WERI-Rb-1 (cell line): ENCODE measurements around the gene RAB40A.
"Not testable (repeated sequence)": the region's sequence is repeated elsewhere in the genome, so short reads cannot be mapped to it uniquely, and the experiment has no call there.

ENCODE experiments used
- DNase-seq: peaks from one replicate; pipeline ENCODE4 v3.0.0-alpha.2; 2020
- H3K27ac ChIP-seq: fragments of 250-450 bp; sonication (Bioruptor Pico); 2 replicates; pipeline ENCODE4 v1.5.1; 2020; ENCODE audit warnings: mild to moderate bottlenecking, moderate library complexity
- H3K27me3 ChIP-seq: fragments of 250-450 bp; sonication (Bioruptor Pico); 2 replicates; pipeline ENCODE4 v1.5.1; 2021; ENCODE audit warnings: mild to moderate bottlenecking, low read depth, moderate library complexity; ENCODE audit not compliant: insufficient read depth, severe bottlenecking
- H3K36me3 ChIP-seq: fragments of 250-450 bp; sonication (Bioruptor Pico); 2 replicates; pipeline ENCODE4 v1.5.1; 2020; ENCODE audit warnings: mild to moderate bottlenecking, moderate library complexity
- H3K4me3 ChIP-seq: 2 replicates; pipeline ENCODE4 v1.5.1; 2011; ENCODE audit warnings: low read depth, mild to moderate bottlenecking, control low read depth, low read length
- H3K9me3 ChIP-seq: fragments of 250-450 bp; sonication (Bioruptor Pico); 2 replicates; pipeline ENCODE4 v1.5.1; 2021; ENCODE audit warnings: mild to moderate bottlenecking, moderate library complexity; ENCODE audit not compliant: severe bottlenecking
- TF ChIP-seq, protein P1 (sequence below): IDR thresholded peaks from 2 replicates; pipeline ENCODE4 v1.5.1; 2011; ENCODE audit warnings: low read depth, mild to moderate bottlenecking, control low read depth, inconsistent platforms, low read length

RAB40A gene

DNA sequence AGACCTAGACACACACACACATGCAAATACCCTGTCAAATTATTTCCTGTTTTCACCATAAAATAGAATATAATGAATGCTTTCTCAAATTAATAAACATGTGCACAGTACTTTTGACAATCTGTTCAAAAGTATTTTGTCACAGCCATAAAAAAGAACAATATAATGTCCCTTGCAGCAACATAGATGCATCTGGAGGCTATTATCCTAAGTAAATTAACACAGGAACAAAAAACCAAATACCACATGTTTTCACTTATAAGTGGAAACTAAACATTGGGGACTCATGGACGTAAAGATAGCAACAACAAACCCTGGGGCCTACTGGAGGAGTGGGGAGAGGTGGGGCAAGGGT lies 15.5 kb downstream of the RAB40A start:
- H3K9me3 ChIP-seq = no peaks in the 10 kb centered on the region
- no peak overlapping the region for H3K4me3 ChIP-seq
- peaks cover 8% of the 10 kb centered on the region for H3K27me3 ChIP-seq
- no peak for DNase-seq
- TF ChIP-seq, protein P1, sequence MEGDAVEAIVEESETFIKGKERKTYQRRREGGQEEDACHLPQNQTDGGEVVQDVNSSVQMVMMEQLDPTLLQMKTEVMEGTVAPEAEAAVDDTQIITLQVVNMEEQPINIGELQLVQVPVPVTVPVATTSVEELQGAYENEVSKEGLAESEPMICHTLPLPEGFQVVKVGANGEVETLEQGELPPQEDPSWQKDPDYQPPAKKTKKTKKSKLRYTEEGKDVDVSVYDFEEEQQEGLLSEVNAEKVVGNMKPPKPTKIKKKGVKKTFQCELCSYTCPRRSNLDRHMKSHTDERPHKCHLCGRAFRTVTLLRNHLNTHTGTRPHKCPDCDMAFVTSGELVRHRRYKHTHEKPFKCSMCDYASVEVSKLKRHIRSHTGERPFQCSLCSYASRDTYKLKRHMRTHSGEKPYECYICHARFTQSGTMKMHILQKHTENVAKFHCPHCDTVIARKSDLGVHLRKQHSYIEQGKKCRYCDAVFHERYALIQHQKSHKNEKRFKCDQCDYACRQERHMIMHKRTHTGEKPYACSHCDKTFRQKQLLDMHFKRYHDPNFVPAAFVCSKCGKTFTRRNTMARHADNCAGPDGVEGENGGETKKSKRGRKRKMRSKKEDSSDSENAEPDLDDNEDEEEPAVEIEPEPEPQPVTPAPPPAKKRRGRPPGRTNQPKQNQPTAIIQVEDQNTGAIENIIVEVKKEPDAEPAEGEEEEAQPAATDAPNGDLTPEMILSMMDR = no peak
- no peak overlapping the region for H3K27ac ChIP-seq
- no peaks in the 10 kb centered on the region for H3K36me3 ChIP-seq

DNA sequence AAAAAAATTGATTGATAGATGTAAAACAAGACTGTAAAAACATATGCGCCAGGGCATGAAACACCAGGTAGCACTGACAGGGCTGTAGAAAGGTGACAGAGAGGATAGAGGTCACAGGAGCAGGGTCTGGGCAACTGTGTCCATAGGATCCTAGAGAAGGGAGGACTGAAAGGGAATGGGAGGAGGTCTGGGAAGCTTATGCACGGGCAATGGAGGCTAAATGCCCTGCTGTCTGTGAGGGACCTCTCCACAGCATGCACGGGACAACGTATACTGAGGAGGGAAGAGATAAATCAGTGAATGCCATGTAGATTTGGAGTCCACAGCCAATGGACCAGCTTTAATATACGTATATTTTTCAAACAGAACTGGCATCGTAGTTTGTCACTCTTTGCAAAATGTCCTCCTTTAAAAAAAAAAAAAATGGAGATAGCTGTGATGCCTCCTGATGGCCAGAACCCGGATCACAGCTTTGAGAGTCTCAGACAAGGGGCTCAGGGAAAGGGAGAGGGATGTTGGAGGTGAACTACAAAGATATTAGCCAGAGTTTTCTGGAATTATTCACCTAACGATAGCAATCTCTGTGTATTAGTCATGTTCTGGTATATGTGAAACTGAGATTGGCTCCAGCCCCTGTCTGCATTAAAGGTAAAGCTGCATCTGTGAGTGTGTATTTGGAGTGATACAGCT lies 16.0 kb downstream of the RAB40A start:
- Histone ChIP-seq H3K9me3 (no peaks in the 10 kb centered on the region), H3K36me3 (no peaks in the 10 kb centered on the region), H3K27me3 (peaks cover 8% of the 10 kb centered on the region), H3K27ac (no peak overlapping the region), H3K4me3 (no peak overlapping the region)
- TF ChIP-seq, protein P1 = no peak
- DNase-seq = no peak

DNA sequence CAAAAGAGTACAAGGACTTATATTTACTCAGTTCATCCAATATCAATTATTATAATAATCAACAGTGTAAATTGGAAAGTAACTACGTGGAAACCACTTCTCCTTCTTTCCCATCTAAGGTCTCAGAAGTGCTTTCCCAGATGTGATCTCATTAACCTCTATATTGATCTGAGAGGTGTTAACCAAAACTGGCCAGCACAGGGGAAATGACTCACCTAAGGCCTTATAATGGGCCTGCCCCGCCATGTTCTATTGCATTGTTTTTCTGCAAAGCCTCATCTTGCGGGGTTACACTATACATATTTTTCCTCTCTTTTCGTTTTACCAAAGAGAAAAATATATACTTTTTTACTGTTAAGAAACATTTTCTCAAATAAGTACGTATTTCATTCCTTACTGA lies 20.5 kb downstream of the RAB40A start:
- TF ChIP-seq, protein P1 = no peak
- DNase-seq = no peak
- no peaks in the 10 kb centered on the region for H3K36me3 ChIP-seq
- no peak overlapping the region for H3K4me3 ChIP-seq
- H3K27ac ChIP-seq = no peak overlapping the region
- no peaks in the 10 kb centered on the region for H3K9me3 ChIP-seq
- H3K27me3 ChIP-seq = peaks cover 14% of the 10 kb centered on the region

DNA sequence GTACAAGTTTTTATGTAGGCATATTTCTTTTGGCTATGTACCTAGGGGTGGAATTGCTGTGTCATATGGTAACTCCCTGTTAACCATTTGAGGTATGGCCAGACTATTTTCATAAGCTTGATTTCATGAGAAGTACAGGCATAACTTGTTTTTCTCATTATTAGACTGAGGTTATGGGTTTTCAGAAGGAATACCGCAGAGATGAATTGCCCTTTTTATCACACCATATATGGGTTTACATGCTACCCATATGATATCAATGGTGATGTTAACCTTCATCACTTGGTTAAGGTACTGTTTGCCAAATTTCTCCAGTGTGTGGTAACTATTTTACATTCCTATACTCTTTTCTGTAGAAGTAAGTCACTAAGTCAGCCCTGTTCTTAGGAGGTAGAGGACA lies 23.5 kb downstream of the RAB40A start:
- Histone ChIP-seq H3K27me3 (peaks cover 10% of the 10 kb centered on the region), H3K36me3 (no peaks in the 10 kb centered on the region), H3K4me3 (no peak overlapping the region), H3K9me3 (no peaks in the 10 kb centered on the region), H3K27ac (no peak overlapping the region)
- TF ChIP-seq, protein P1 = no peak
- no peak for DNase-seq

DNA sequence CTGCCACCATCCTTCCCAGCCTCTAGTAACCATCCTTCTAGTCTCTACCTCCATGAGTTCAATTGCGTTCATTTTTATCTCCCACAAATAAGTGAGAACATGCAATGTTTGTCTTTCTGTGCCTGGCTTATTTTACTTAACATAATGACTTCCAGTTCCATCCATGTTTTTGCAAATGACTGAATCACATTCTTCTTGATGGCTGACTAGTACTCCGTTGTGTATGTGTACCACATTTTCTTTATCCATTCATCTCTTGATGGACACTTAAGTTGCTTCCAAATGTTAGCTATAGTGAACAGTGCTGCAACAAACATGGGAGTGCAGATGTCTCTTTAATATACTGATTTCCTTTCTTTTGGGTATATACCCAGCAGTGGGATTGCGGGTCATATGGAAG lies 25.7 kb downstream of the RAB40A start:
- not testable (repeated sequence) for H3K27ac ChIP-seq, H3K9me3 ChIP-seq, DNase-seq, H3K4me3 ChIP-seq, H3K27me3 ChIP-seq, H3K36me3 ChIP-seq

DNA sequence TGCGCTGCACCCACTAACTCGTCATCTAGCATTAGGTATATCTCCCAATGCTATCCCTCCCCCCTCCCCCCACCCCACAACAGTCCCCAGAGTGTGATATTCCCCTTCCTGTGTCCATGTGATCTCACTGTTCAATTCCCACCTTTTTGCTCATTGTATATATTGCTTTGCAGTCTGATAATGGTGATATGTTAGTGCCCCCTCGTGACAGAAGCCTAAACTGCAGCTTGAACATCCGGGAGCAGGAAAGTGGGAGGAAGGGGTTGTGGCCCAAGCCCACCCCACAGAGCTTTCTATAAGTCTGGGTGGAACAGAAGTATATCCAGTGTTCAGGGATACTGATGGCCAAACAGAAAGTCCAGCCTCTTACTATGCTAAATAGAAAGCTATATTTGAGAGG lies 29.6 kb downstream of the RAB40A start:
- H3K9me3 ChIP-seq, H3K27ac ChIP-seq, H3K27me3 ChIP-seq, H3K4me3 ChIP-seq, H3K36me3 ChIP-seq: not testable (repeated sequence)
- TF ChIP-seq, protein P1 = peak; percentile 48
- DNase-seq = peak; percentile 40
